GM20000 (cell line): ENCODE measurements around the gene NBR1.
"Not testable (repeated sequence)": the region's sequence is repeated elsewhere in the genome, so short reads cannot be mapped to it uniquely, and the experiment has no call there.

Source experiments
- DNase-seq: peaks from one replicate; pipeline ENCODE4 v3.0.0; 2012; ENCODE audit warnings: low spot score
- TF ChIP-seq, protein P1 (sequence below): IDR thresholded peaks from 2 replicates; pipeline ENCODE4 v1.5.1; 2012; ENCODE audit warnings: mild to moderate bottlenecking, control low read depth; ENCODE audit errors: extremely low read depth, missing control alignments

NBR1 gene, protein sequence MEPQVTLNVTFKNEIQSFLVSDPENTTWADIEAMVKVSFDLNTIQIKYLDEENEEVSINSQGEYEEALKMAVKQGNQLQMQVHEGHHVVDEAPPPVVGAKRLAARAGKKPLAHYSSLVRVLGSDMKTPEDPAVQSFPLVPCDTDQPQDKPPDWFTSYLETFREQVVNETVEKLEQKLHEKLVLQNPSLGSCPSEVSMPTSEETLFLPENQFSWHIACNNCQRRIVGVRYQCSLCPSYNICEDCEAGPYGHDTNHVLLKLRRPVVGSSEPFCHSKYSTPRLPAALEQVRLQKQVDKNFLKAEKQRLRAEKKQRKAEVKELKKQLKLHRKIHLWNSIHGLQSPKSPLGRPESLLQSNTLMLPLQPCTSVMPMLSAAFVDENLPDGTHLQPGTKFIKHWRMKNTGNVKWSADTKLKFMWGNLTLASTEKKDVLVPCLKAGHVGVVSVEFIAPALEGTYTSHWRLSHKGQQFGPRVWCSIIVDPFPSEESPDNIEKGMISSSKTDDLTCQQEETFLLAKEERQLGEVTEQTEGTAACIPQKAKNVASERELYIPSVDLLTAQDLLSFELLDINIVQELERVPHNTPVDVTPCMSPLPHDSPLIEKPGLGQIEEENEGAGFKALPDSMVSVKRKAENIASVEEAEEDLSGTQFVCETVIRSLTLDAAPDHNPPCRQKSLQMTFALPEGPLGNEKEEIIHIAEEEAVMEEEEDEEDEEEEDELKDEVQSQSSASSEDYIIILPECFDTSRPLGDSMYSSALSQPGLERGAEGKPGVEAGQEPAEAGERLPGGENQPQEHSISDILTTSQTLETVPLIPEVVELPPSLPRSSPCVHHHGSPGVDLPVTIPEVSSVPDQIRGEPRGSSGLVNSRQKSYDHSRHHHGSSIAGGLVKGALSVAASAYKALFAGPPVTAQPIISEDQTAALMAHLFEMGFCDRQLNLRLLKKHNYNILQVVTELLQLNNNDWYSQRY

DNA sequence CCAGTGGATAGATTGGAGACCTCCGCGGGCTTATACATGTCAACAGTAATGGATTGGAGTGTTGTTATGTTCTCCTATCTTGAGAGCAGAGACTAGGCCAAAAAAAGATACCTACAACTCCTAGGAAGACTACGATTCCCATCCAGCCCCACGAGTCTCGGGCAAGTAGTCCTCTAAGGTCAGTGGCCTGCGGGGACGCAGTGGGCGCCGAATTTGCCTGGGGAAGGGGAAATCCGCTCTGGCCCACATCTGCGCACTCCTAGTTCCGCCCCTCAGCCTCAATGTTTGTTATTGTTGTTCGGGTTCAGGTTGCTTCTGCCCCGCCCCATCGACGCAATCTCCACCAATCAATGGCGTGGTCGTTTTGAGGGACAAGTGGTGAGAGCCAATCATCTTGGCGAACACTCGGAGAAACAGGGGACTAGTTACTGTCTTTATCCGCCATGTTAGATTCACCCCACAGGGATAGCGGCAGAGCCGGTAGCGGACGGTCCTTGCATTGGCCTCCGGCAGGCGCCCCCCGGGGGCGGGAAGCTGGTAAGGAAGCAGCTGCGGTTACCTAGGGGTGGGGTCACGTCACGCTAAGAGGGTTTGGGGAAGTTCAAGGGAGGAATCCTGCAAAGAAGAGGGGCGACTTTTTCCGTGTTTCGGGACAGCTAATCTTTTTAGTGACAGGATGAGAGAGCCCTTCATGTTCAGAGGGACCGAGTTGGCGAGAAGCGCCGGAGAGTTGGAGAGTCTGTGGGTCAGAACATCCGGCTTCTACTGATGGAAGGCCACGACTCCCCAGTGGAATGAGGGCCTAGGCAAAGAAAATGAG is at the start of gene NBR1:
NBR1 (plus strand) TSS at position 449 of the 820 bp plus-strand sequence. CDS start 4,586 bp downstream, outside the sequence.
- TF ChIP-seq, protein P1, sequence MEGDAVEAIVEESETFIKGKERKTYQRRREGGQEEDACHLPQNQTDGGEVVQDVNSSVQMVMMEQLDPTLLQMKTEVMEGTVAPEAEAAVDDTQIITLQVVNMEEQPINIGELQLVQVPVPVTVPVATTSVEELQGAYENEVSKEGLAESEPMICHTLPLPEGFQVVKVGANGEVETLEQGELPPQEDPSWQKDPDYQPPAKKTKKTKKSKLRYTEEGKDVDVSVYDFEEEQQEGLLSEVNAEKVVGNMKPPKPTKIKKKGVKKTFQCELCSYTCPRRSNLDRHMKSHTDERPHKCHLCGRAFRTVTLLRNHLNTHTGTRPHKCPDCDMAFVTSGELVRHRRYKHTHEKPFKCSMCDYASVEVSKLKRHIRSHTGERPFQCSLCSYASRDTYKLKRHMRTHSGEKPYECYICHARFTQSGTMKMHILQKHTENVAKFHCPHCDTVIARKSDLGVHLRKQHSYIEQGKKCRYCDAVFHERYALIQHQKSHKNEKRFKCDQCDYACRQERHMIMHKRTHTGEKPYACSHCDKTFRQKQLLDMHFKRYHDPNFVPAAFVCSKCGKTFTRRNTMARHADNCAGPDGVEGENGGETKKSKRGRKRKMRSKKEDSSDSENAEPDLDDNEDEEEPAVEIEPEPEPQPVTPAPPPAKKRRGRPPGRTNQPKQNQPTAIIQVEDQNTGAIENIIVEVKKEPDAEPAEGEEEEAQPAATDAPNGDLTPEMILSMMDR, result no peak
- peak; percentile 93 for DNase-seq

DNA sequence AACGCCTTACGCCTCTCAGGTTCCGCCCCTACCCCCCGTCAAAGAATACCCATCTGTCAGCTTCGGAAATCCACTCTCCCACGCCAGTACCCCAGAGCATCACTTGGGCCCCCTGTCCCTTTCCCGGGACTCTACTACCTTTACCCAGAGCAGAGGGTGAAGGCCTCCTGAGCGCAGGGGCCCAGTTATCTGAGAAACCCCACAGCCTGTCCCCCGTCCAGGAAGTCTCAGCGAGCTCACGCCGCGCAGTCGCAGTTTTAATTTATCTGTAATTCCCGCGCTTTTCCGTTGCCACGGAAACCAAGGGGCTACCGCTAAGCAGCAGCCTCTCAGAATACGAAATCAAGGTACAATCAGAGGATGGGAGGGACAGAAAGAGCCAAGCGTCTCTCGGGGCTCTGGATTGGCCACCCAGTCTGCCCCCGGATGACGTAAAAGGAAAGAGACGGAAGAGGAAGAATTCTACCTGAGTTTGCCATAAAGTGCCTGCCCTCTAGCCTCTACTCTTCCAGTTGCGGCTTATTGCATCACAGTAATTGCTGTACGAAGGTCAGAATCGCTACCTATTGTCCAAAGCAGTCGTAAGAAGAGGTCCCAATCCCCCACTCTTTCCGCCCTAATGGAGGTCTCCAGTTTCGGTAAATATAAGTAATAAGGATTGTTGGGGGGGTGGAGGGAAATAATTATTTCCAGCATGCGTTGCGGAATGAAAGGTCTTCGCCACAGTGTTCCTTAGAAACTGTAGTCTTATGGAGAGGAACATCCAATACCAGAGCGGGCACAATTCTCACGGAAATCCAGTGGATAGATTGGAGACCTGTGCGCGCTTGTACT is 45.7 kb upstream of the NBR1 start, which contains the start of gene BRCA1:
BRCA1 (minus strand) TSS at position 232 of the 834 bp plus-strand sequence. CDS start 1,268 bp downstream, outside the sequence.
- TF ChIP-seq, protein P1, result no peak

GRCh38 chr17:43125967-43126910 is 44.8 kb upstream of the NBR1 start:
- DNase-seq, result no peak
- TF ChIP-seq, protein P1, result no peak

More for the DNA sequence above, 45.7 kb upstream of the NBR1 start, which contains the start of gene BRCA1:
- peak; percentile 99 for DNase-seq

GRCh38 chr17:43126911-43127290 is 44.1 kb upstream of the NBR1 start:
- TF ChIP-seq, protein P1, result no peak
- DNase-seq, result no peak

DNA sequence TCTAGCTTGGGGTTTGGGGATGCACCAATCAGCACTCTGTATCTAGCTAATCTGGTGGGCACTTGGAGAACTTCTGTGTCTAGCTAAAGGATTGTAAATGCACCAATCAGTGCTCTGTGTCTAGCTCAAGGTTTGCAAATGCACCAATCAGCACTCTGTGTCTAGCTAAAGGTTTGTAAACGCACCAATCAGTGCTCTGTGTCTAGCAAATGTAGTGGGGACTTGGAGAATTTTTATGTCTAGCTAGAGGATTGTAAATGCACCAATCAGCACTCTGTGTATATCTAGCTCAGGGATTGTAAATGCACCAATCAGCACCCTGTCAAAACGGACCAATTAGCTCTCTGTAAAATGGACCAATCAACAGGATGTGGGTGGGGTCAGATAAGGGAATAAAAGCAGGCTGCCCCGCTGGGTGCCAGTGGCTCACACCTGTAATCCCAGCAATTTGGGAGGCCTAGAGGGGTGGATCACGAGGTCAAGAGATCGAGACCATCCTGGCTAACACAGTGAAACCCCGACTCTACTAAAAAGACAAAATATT is 43.6 kb upstream of the NBR1 start:
- not testable (repeated sequence) for DNase-seq

DNA sequence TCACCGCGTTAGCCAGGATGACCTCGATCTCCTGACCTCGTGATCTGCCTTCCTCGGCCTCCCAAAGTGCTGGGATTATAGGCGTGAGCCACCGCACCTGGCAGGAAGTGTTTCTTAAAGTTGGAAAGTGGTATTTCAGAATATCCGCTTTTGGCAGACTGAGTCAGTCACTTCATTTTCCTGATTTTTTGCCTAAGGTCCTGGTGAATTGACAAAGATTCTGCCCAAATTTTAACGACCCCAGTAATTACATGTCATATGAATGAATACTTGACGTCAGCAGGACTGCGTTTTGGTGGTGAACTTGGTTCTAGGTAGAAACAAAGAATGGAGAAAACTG is 41.4 kb upstream of the NBR1 start:
- TF ChIP-seq, protein P1, result no peak
- DNase-seq, result no peak
